ENCODE data around the gene BTN3A1.

The BTN3A1 gene

GRCh38 chr6:26408828-26409730 lies 7.0 kb downstream of the BTN3A1 start:
- no peak for ATAC-seq (ENCODE audit: low read depth)
- H3K36me3 ChIP-seq (ENCODE audit: low read depth), result no peaks in the 10 kb centered on the region

GRCh38 chr6:26411751-26412150 lies 9.7 kb downstream of the BTN3A1 start:
- Histone ChIP-seq H3K36me3 (ENCODE audit: low read depth) (no peaks in the 10 kb centered on the region), H3K4me1 (ENCODE audit: insufficient read depth, poor library complexity, severe bottlenecking) (no peaks in the 10 kb centered on the region), H3K27ac (ENCODE audit: poor library complexity, severe bottlenecking) (no peak overlapping the region), H3K27me3 (ENCODE audit: insufficient read depth, poor library complexity, severe bottlenecking) (no peaks in the 10 kb centered on the region), H3K4me3 (ENCODE audit: severe bottlenecking) (no peak overlapping the region), H3K9me3 (ENCODE audit: severe bottlenecking) (no peaks in the 10 kb centered on the region)
- DNase-seq (ENCODE audit: low spot score) (no peak), ATAC-seq (ENCODE audit: low read depth) (no peak)
- TF ChIP-seq CTCF (IDR thresholded peaks at IDR 0.05; ENCODE audit: poor library complexity, severe bottlenecking), result no peak

More at GRCh38 chr6:26408828-26409730, 7.0 kb downstream of the BTN3A1 start:
- Histone ChIP-seq H3K4me1 (ENCODE audit: insufficient read depth, poor library complexity, severe bottlenecking) (no peaks in the 10 kb centered on the region), H3K4me3 (ENCODE audit: severe bottlenecking) (no peak overlapping the region), H3K27me3 (ENCODE audit: insufficient read depth, poor library complexity, severe bottlenecking) (no peaks in the 10 kb centered on the region), H3K9me3 (ENCODE audit: severe bottlenecking) (no peaks in the 10 kb centered on the region), H3K27ac (ENCODE audit: poor library complexity, severe bottlenecking) (no peak overlapping the region)
- TF ChIP-seq CTCF (IDR thresholded peaks at IDR 0.05; ENCODE audit: poor library complexity, severe bottlenecking), result no peak
- DNase-seq (ENCODE audit: low spot score), result no peak

- H3K9me3 ChIP-seq (ENCODE audit: severe bottlenecking), result no peaks in the 10 kb centered on the region
- ATAC-seq (ENCODE audit: low read depth), result no peak
- DNase-seq (ENCODE audit: low spot score), result no peak
These were observed 10.2 kb downstream of the BTN3A1 start for GRCh38 chr6:26412228-26412627.

GRCh38 chr6:26412954-26413353 lies 10.9 kb downstream of the BTN3A1 start:
- TF ChIP-seq CTCF (IDR thresholded peaks at IDR 0.05; ENCODE audit: poor library complexity, severe bottlenecking), result no peak
- H3K4me1 ChIP-seq (ENCODE audit: insufficient read depth, poor library complexity, severe bottlenecking), result no peaks in the 10 kb centered on the region
- H3K27ac ChIP-seq (ENCODE audit: poor library complexity, severe bottlenecking), result no peak overlapping the region
- no peaks in the 10 kb centered on the region for H3K36me3 ChIP-seq (ENCODE audit: low read depth)
- ATAC-seq (ENCODE audit: low read depth) (no peak), DNase-seq (ENCODE audit: low spot score) (no peak)
- H3K4me3 ChIP-seq (ENCODE audit: severe bottlenecking), result no peak overlapping the region
- H3K27me3 ChIP-seq (ENCODE audit: insufficient read depth, poor library complexity, severe bottlenecking), result no peaks in the 10 kb centered on the region
- peaks cover 4% of the 10 kb centered on the region for H3K9me3 ChIP-seq (ENCODE audit: severe bottlenecking)

More at GRCh38 chr6:26412228-26412627, 10.2 kb downstream of the BTN3A1 start:
- Histone ChIP-seq H3K4me3 (ENCODE audit: severe bottlenecking) (no peak overlapping the region), H3K27me3 (ENCODE audit: insufficient read depth, poor library complexity, severe bottlenecking) (no peaks in the 10 kb centered on the region), H3K4me1 (ENCODE audit: insufficient read depth, poor library complexity, severe bottlenecking) (no peaks in the 10 kb centered on the region), H3K27ac (ENCODE audit: poor library complexity, severe bottlenecking) (no peak overlapping the region), H3K36me3 (ENCODE audit: low read depth) (no peaks in the 10 kb centered on the region)
- no peak for TF ChIP-seq CTCF (IDR thresholded peaks at IDR 0.05; ENCODE audit: poor library complexity, severe bottlenecking)

- no peaks in the 10 kb centered on the region for H3K4me1 ChIP-seq (ENCODE audit: insufficient read depth, poor library complexity, severe bottlenecking)
- H3K9me3 ChIP-seq (ENCODE audit: severe bottlenecking), result peaks cover 5% of the 10 kb centered on the region
- H3K27me3 ChIP-seq (ENCODE audit: insufficient read depth, poor library complexity, severe bottlenecking), result no peaks in the 10 kb centered on the region
- no peak overlapping the region for H3K4me3 ChIP-seq (ENCODE audit: severe bottlenecking)
- no peaks in the 10 kb centered on the region for H3K36me3 ChIP-seq (ENCODE audit: low read depth)
- no peak for DNase-seq (ENCODE audit: low spot score)
- no peak for ATAC-seq (ENCODE audit: low read depth)
- TF ChIP-seq CTCF (IDR thresholded peaks at IDR 0.05; ENCODE audit: poor library complexity, severe bottlenecking), result no peak
- no peak overlapping the region for H3K27ac ChIP-seq (ENCODE audit: poor library complexity, severe bottlenecking)
These were observed 12.2 kb downstream of the BTN3A1 start for GRCh38 chr6:26414281-26414680.

All from RWPE2 (cell line).